Breast epithelium (tissue), 4 donors: ENCODE results near the gene SECTM1. TPM values are rescaled to one million over a fixed set of nuclear protein-coding genes. Genes with fewer than 3 reads are reported as not detected.

Experiments
- DNase-seq, 2 donors: peaks; one replicate each; pipeline ENCODE4 v3.0.0-alpha.2; 2019; ENCODE audit warnings: low spot score in 2 of 2
- H3K27ac ChIP-seq, 2 donors: fragments of 200-600 bp; sonication (generic) in 1 of 2; one replicate each; pipeline ENCODE4 v1.5.1; 2016 to 2019; ENCODE audit warnings: mild to moderate bottlenecking in 1 of 2
- H3K27me3 ChIP-seq, 2 donors: fragments of 200-600 bp; sonication (generic) in 1 of 2; one replicate each; pipeline versions ENCODE4 v1.5.1 to v1.6.0; 2017 to 2019; ENCODE audit warnings: control low read depth in 1 of 2, mild to moderate bottlenecking in 1 of 2
- H3K36me3 ChIP-seq: fragments of 200-600 bp; one replicate; pipeline ENCODE4 v1.5.1; 2019
- H3K4me1 ChIP-seq, 2 donors: fragments of 200-600 bp; sonication (generic); one replicate each; pipeline ENCODE4 v1.5.1; 2016 to 2019; ENCODE audit warnings: control low read depth in 1 of 2
- H3K4me3 ChIP-seq, 3 donors: fragments of 200-600 bp; sonication (generic); 1 replicate in 2 of 3; 2 replicates in 1 of 3; pipeline ENCODE4 v1.5.1; 2016 to 2019; ENCODE audit warnings: mild to moderate bottlenecking in 3 of 3, moderate library complexity in 2 of 3
- H3K9me3 ChIP-seq, 2 donors: fragments of 200-600 bp; sonication (generic) in 1 of 2; one replicate each; pipeline ENCODE4 v1.5.1; 2016 to 2019; ENCODE audit warnings: control low read depth in 1 of 2
- CTCF ChIP-seq, 3 donors: fragments of 450-650 bp; IDR thresholded peaks; one replicate each; pipeline ENCODE4 v1.5.1; 2016 to 2017; ENCODE audit warnings: antibody characterized with exemption in 3 of 3, mild to moderate bottlenecking in 3 of 3, moderate library complexity in 3 of 3
- POLR2A ChIP-seq: fragments of 450-650 bp; IDR thresholded peaks from one replicate; pipeline ENCODE4 v1.6.1; 2016; ENCODE audit warnings: antibody characterized with exemption, mild to moderate bottlenecking, moderate library complexity
- POLR2AphosphoS5 ChIP-seq, 3 donors: sonication (generic); formaldehyde crosslinking; IDR thresholded peaks; one replicate each; pipeline ENCODE4 v1.6.1; 2017; ENCODE audit warnings: antibody characterized with exemption in 3 of 3
- intact Hi-C: fragments of 100-400 bp; cut with DNase I; formaldehyde crosslinking; loops from one replicate; pipeline ENCODE4 v1.15.1; 2023; ENCODE audit warnings: low total_unique reads
- total RNA-seq, 3 donors: library from RNA; depleted of rRNA; stranded (reverse); fragments of >200 nt; gene quantifications; one replicate each; pipeline ENCODE4 v1.1.0, GENCODE V29; 2016

Gene SECTM1
- total RNA-seq, 3 donors from 2014 or later: 11.5 to 23.9 (median 16.2) TPM

GRCh38 chr17:82371333-82372248, 38.0 kb upstream of the SECTM1 start, which contains the start of gene UTS2R:
Gene UTS2R (plus strand): TSS chr17:82371765. CDS start chr17:82374325, 2,560 bp downstream.
- no peaks in the 10 kb centered on the region for H3K9me3 ChIP-seq
- H3K4me3 ChIP-seq: peak within 1 kb of the TSS; percentile 34 to 58 (median 41)
- no peak for TF ChIP-seq CTCF (IDR thresholded peaks at IDR 0.05)
- no peak for TF ChIP-seq POLR2A
- intact Hi-C loops: loop anchor here (1.0 kb wide), 1 partner anchor 14 kb away; no protein-coding TSS in a partner anchor
- H3K27ac ChIP-seq: peak within 1 kb of the TSS in 1 of 2 donors; percentile 7
- DNase-seq: no peak
- peaks cover 7 to 10% of the 10 kb centered on the region in 2 donors for H3K4me1 ChIP-seq
- H3K27me3 ChIP-seq: peaks cover 12 to 63% of the 10 kb centered on the region in 2 donors
- H3K36me3 ChIP-seq: no peaks in the 10 kb centered on the region

- H3K27me3 ChIP-seq: peaks cover 12 to 54% of the 10 kb centered on the region in 2 donors
- no peaks in the 10 kb centered on the region for H3K9me3 ChIP-seq
- no peak for DNase-seq
- no peaks in the 10 kb centered on the region for H3K36me3 ChIP-seq
- TF ChIP-seq POLR2AphosphoS5 (IDR thresholded peaks at IDR 0.05) (no peak), CTCF (IDR thresholded peaks at IDR 0.05) (no peak), POLR2A (no peak)
- intact Hi-C loops: no loop called here
- peaks cover 7 to 10% of the 10 kb centered on the region in 2 donors for H3K4me1 ChIP-seq
- peak overlapping the region in 1 of 2 donors; percentile 1 for H3K27ac ChIP-seq
- peak overlapping the region; percentile 34 to 58 (median 41) for H3K4me3 ChIP-seq
Measured at GRCh38 chr17:82370471-82371332, 37.1 kb upstream of the SECTM1 start.

GRCh38 chr17:82369211-82369610, 35.6 kb upstream of the SECTM1 start:
- DNase-seq: no peak
- Histone ChIP-seq H3K4me1 (peaks cover 7 to 10% of the 10 kb centered on the region in 2 donors), H3K4me3 (no peak overlapping the region), H3K9me3 (no peaks in the 10 kb centered on the region), H3K27me3 (peaks cover 12 to 39% of the 10 kb centered on the region in 2 donors), H3K27ac (no peak overlapping the region), H3K36me3 (no peaks in the 10 kb centered on the region)
- no peak for TF ChIP-seq POLR2A
- TF ChIP-seq CTCF (IDR thresholded peaks at IDR 0.05): no peak
- TF ChIP-seq POLR2AphosphoS5 (IDR thresholded peaks at IDR 0.05): no peak
- intact Hi-C loops: no loop called here

- no peak for DNase-seq
- Histone ChIP-seq H3K27ac (no peak overlapping the region), H3K4me3 (no peak overlapping the region), H3K27me3 (peaks cover 12 to 35% of the 10 kb centered on the region in 2 donors), H3K36me3 (no peaks in the 10 kb centered on the region), H3K4me1 (peaks cover 7 to 10% of the 10 kb centered on the region in 2 donors), H3K9me3 (no peaks in the 10 kb centered on the region)
- TF ChIP-seq CTCF (IDR thresholded peaks at IDR 0.05) (no peak), POLR2AphosphoS5 (IDR thresholded peaks at IDR 0.05) (no peak), POLR2A (no peak)
- intact Hi-C loops: no loop called here
Measured at GRCh38 chr17:82367724-82368524, 34.4 kb upstream of the SECTM1 start.
